Liver (tissue), 9 donors: ENCODE data around the gene N4BP3. TPM values are rescaled to one million over a fixed set of nuclear protein-coding genes. Genes with fewer than 3 reads are reported as not detected.

Source experiments
- DNase-seq: peaks from one replicate; pipeline ENCODE4 v3.0.0-alpha.2; 2017; ENCODE audit warnings: low spot score
- H3K27ac ChIP-seq, 2 donors: one replicate each; pipeline ENCODE4 v1.7.0; 2013; ENCODE audit warnings: inconsistent platforms in 2 of 2, low read length in 2 of 2, control low read depth in 1 of 2, low read depth in 1 of 2, mild to moderate bottlenecking in 1 of 2
- H3K27me3 ChIP-seq, 4 donors: one replicate each; pipeline versions ENCODE4 v1.6.1 to v1.7.0; 2013; ENCODE audit warnings: low read length in 3 of 4, inconsistent platforms in 1 of 4, mild to moderate bottlenecking in 1 of 4, moderate library complexity in 1 of 4; ENCODE audit not compliant: control insufficient read depth in 4 of 4, insufficient read depth in 4 of 4
- H3K36me3 ChIP-seq, 4 donors: one replicate each; pipeline versions ENCODE4 v1.6.1 to v1.7.0; 2013; ENCODE audit warnings: low read length in 3 of 4, mild to moderate bottlenecking in 3 of 4, low read depth in 1 of 4, moderate library complexity in 1 of 4; ENCODE audit not compliant: control insufficient read depth in 4 of 4, insufficient read depth in 3 of 4
- H3K4me1 ChIP-seq, 4 donors: one replicate each; pipeline versions ENCODE4 v1.6.1 to v1.7.0; 2013; ENCODE audit warnings: low read length in 3 of 4, mild to moderate bottlenecking in 3 of 4, moderate library complexity in 1 of 4; ENCODE audit not compliant: control insufficient read depth in 4 of 4, insufficient read depth in 4 of 4
- H3K4me3 ChIP-seq, 3 donors: one replicate each; pipeline versions ENCODE4 v1.6.1 to v1.7.0; 2013; ENCODE audit warnings: low read length in 3 of 3, control low read depth in 1 of 3, low read depth in 1 of 3, mild to moderate bottlenecking in 1 of 3
- H3K9ac ChIP-seq, 2 donors: one replicate each; pipeline ENCODE4 v1.7.0; 2013; ENCODE audit warnings: low read length in 2 of 2, mild to moderate bottlenecking in 2 of 2, moderate library complexity in 2 of 2, control low read depth in 1 of 2, low read depth in 1 of 2
- H3K9me3 ChIP-seq, 4 donors: one replicate each; pipeline versions ENCODE4 v1.6.1 to v1.7.0; 2013; ENCODE audit warnings: low read length in 3 of 4; ENCODE audit not compliant: control insufficient read depth in 4 of 4
- ATF3 ChIP-seq: IDR thresholded peaks from 2 replicates; pipeline ENCODE4 v1.6.1; 2016; ENCODE audit warnings: antibody characterized with exemption
- CTCF ChIP-seq: fragments of 150-350 bp; IDR thresholded peaks from 2 replicates; pipeline ENCODE4 v1.5.1; 2017; ENCODE audit warnings: improper control_type of control experiment, low read depth, low read length; ENCODE audit not compliant: missing input control
- EGR1 ChIP-seq, 2 donors: IDR thresholded peaks; 2 replicates each; pipeline ENCODE4 v1.6.1; 2016 to 2018; ENCODE audit warnings: antibody characterized with exemption in 2 of 2, low read depth in 2 of 2
- FOXA1 ChIP-seq: IDR thresholded peaks from 2 replicates; pipeline ENCODE4 v1.6.1; 2016; ENCODE audit warnings: antibody characterized with exemption
- FOXA2 ChIP-seq: IDR thresholded peaks from 2 replicates; pipeline ENCODE4 v1.6.1; 2016; ENCODE audit warnings: antibody characterized with exemption
- GABPA ChIP-seq, 2 donors: IDR thresholded peaks in 1 of 2; conservative IDR thresholded peaks in 1 of 2; 2 replicates each; pipeline ENCODE4 v1.6.1; 2016; ENCODE audit warnings: antibody characterized with exemption in 2 of 2, mild to moderate bottlenecking in 1 of 2, moderate library complexity in 1 of 2
- HNF4A ChIP-seq, 2 donors: conservative IDR thresholded peaks; 2 replicates each; pipeline ENCODE4 v1.6.1; 2016; ENCODE audit warnings: antibody characterized with exemption in 2 of 2, mild to moderate bottlenecking in 2 of 2
- HNF4G ChIP-seq: IDR thresholded peaks from 2 replicates; pipeline ENCODE4 v1.6.1; 2016; ENCODE audit warnings: antibody characterized with exemption
- JUND ChIP-seq, 2 donors: IDR thresholded peaks; 2 replicates each; pipeline ENCODE4 v1.6.1; 2016; ENCODE audit warnings: antibody characterized with exemption in 2 of 2
- NR2F2 ChIP-seq: IDR thresholded peaks from 2 replicates; pipeline ENCODE4 v1.6.1; 2016; ENCODE audit warnings: antibody characterized with exemption
- RAD21 ChIP-seq, 2 donors: IDR thresholded peaks; 2 replicates each; pipeline ENCODE4 v1.6.1; 2016; ENCODE audit warnings: antibody characterized with exemption in 2 of 2, mild to moderate bottlenecking in 2 of 2
- SP1 ChIP-seq: IDR thresholded peaks from 2 replicates; pipeline ENCODE4 v1.6.1; 2018; ENCODE audit warnings: antibody characterized with exemption, mild to moderate bottlenecking
- TAF1 ChIP-seq: conservative IDR thresholded peaks from 2 replicates; pipeline ENCODE4 v1.6.1; 2016; ENCODE audit warnings: antibody characterized with exemption, mild to moderate bottlenecking
- YY1 ChIP-seq: IDR thresholded peaks from 2 replicates; pipeline ENCODE4 v1.6.1; 2016; ENCODE audit warnings: antibody characterized with exemption, mild to moderate bottlenecking
- WGBS: extraction: QIAGEN DNeasy Blood & Tissue Kit; methylation state at CpG from one replicate; pipeline ENCODE4 v1.1.7; 2013; 5-methylcytosine and 5-hydroxymethylcytosine counted together
- polyA plus RNA-seq, 2 donors: library from polyadenylated mRNA; stranded (reverse) in 1 of 2; unstranded in 1 of 2; fragments of 200-250 nt in 1 of 2; fragments of >200 nt in 1 of 2; fragmentation: Nextera tagmentation in 1 of 2; extraction: Ambion mirVana in 1 of 2; gene quantifications; one replicate each; pipeline versions ENCODE4 v1.2.1 to v1.2.3, GENCODE V29; 2013 to 2015
- total RNA-seq, 2 donors: library from RNA; depleted of rRNA; stranded (reverse); fragments of >200 nt; gene quantifications; one replicate each; pipeline ENCODE4 v1.2.3, GENCODE V29; 2014
- TF ChIP-seq, protein P1 (sequence below): IDR thresholded peaks from 2 replicates; pipeline ENCODE4 v1.6.1; 2016; ENCODE audit warnings: antibody characterized with exemption
- TF ChIP-seq, protein P2 (sequence below): IDR thresholded peaks from 2 replicates; pipeline ENCODE4 v1.6.1; 2016; ENCODE audit warnings: antibody characterized with exemption, mild to moderate bottlenecking
- TF ChIP-seq, protein P3 (sequence below): IDR thresholded peaks from 2 replicates; pipeline ENCODE4 v1.6.1; 2016; ENCODE audit warnings: antibody characterized with exemption
- donor health status: healthy.
- donor health status: healthy.
- donor health status: healthy.
- donor health status: healthy.
- donor health status: healthy.

N4BP3 gene
- total and polyA plus RNA-seq, 4 donors: 0.06 to 0.28 (median 0.08) TPM; not detected in 1

- DNase-seq: no peak
- no peak overlapping the region for H3K9ac ChIP-seq
- TF ChIP-seq HNF4G (no peak), EGR1 (IDR thresholded peaks at IDR 0.05; ENCODE audit: low read depth in 2 of 2) (no peak), JUND (IDR thresholded peaks at IDR 0.05) (no peak), CTCF (no peak), SP1 (no peak), HNF4A (conservative IDR thresholded peaks at IDR 0.05) (no peak), NR2F2 (no peak), RAD21 (IDR thresholded peaks at IDR 0.05) (no peak), FOXA1 (no peak), GABPA (IDR thresholded peaks at IDR 0.05 in 1 of 2, conservative IDR thresholded peaks at IDR 0.05 in 1 of 2) (no peak), TAF1 (no peak), ATF3 (no peak), YY1 (no peak), FOXA2 (no peak)
- TF ChIP-seq, protein P1, sequence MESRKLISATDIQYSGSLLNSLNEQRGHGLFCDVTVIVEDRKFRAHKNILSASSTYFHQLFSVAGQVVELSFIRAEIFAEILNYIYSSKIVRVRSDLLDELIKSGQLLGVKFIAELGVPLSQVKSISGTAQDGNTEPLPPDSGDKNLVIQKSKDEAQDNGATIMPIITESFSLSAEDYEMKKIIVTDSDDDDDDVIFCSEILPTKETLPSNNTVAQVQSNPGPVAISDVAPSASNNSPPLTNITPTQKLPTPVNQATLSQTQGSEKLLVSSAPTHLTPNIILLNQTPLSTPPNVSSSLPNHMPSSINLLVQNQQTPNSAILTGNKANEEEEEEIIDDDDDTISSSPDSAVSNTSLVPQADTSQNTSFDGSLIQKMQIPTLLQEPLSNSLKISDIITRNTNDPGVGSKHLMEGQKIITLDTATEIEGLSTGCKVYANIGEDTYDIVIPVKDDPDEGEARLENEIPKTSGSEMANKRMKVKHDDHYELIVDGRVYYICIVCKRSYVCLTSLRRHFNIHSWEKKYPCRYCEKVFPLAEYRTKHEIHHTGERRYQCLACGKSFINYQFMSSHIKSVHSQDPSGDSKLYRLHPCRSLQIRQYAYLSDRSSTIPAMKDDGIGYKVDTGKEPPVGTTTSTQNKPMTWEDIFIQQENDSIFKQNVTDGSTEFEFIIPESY: no peak
- TF ChIP-seq, protein P2, sequence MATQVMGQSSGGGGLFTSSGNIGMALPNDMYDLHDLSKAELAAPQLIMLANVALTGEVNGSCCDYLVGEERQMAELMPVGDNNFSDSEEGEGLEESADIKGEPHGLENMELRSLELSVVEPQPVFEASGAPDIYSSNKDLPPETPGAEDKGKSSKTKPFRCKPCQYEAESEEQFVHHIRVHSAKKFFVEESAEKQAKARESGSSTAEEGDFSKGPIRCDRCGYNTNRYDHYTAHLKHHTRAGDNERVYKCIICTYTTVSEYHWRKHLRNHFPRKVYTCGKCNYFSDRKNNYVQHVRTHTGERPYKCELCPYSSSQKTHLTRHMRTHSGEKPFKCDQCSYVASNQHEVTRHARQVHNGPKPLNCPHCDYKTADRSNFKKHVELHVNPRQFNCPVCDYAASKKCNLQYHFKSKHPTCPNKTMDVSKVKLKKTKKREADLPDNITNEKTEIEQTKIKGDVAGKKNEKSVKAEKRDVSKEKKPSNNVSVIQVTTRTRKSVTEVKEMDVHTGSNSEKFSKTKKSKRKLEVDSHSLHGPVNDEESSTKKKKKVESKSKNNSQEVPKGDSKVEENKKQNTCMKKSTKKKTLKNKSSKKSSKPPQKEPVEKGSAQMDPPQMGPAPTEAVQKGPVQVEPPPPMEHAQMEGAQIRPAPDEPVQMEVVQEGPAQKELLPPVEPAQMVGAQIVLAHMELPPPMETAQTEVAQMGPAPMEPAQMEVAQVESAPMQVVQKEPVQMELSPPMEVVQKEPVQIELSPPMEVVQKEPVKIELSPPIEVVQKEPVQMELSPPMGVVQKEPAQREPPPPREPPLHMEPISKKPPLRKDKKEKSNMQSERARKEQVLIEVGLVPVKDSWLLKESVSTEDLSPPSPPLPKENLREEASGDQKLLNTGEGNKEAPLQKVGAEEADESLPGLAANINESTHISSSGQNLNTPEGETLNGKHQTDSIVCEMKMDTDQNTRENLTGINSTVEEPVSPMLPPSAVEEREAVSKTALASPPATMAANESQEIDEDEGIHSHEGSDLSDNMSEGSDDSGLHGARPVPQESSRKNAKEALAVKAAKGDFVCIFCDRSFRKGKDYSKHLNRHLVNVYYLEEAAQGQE: no peak
- TF ChIP-seq, protein P3, sequence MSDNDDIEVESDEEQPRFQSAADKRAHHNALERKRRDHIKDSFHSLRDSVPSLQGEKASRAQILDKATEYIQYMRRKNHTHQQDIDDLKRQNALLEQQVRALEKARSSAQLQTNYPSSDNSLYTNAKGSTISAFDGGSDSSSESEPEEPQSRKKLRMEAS: no peak
- no peaks in the 10 kb centered on the region for H3K36me3 ChIP-seq
- H3K4me3 ChIP-seq: no peak overlapping the region
- no peaks in the 10 kb centered on the region for H3K9me3 ChIP-seq
- H3K4me1 ChIP-seq: peaks cover 0 to 2% (median 0%) of the 10 kb centered on the region in 4 donors
- WGBS: 63% methylated on average over 5 of the region's 5 CpGs
- no peak overlapping the region for H3K27ac ChIP-seq
- peaks cover 0 to 4% (median under 1%) of the 10 kb centered on the region in 4 donors for H3K27me3 ChIP-seq
Observed at GRCh38 chr5:178077751-178078150, 35.6 kb upstream of the N4BP3 start.
